H9 (cell line): ENCODE data around the gene TGIF1. TPM values are rescaled to one million over a fixed set of nuclear protein-coding genes. Genes with fewer than 3 reads are reported as not detected.
A peak's percentile ranks its signal among the peaks of the same experiment; 100 is the strongest.

Experiments
- DNase-seq: peaks from one replicate; pipeline ENCODE4 v3.0.0-alpha.2; 2017
- H2AFZ ChIP-seq: one replicate; pipeline ENCODE4 v1.6.1; 2013; ENCODE audit warnings: mild to moderate bottlenecking, low read length, control low read depth, moderate library complexity
- H2AK5ac ChIP-seq: 2 replicates; pipeline ENCODE4 v1.6.1; 2013; ENCODE audit warnings: low read length, control low read depth, mixed read lengths; ENCODE audit not compliant: insufficient read length
- H2BK120ac ChIP-seq: one replicate; pipeline ENCODE4 v1.6.1; 2013; ENCODE audit warnings: low read depth, mild to moderate bottlenecking, low read length, control low read depth, inconsistent platforms; ENCODE audit not compliant: poor library complexity, severe bottlenecking
- H2BK12ac ChIP-seq: 2 replicates; pipeline ENCODE4 v1.6.1; 2013; ENCODE audit warnings: low read length, control low read depth, mixed read lengths, low read depth; ENCODE audit not compliant: insufficient read length
- H2BK15ac ChIP-seq: 2 replicates; pipeline ENCODE4 v1.6.1; 2013; ENCODE audit warnings: low read depth, low read length, control low read depth
- H2BK20ac ChIP-seq: one replicate; pipeline ENCODE4 v1.6.1; 2013; ENCODE audit warnings: low read depth, mild to moderate bottlenecking, low read length, control low read depth, inconsistent platforms; ENCODE audit not compliant: poor library complexity, severe bottlenecking
- H2BK5ac ChIP-seq: 2 replicates; pipeline ENCODE4 v1.6.1; 2013; ENCODE audit warnings: low read length, control low read depth, mixed read lengths; ENCODE audit not compliant: insufficient read length
- H3K14ac ChIP-seq: 2 replicates; pipeline ENCODE4 v1.6.1; 2013; ENCODE audit warnings: low read length, control low read depth; ENCODE audit not compliant: insufficient read depth
- H3K18ac ChIP-seq: 2 replicates; pipeline ENCODE4 v1.6.1; 2013; ENCODE audit warnings: low read depth, mild to moderate bottlenecking, mixed read lengths, low read length, control low read depth; ENCODE audit not compliant: insufficient read length
- H3K23ac ChIP-seq: 2 replicates; pipeline ENCODE4 v1.6.1; 2013; ENCODE audit warnings: low read length, control low read depth, mixed read lengths, low read depth; ENCODE audit not compliant: insufficient read length
- H3K23me2 ChIP-seq: 2 replicates; pipeline ENCODE4 v1.6.1; 2013; ENCODE audit warnings: low read depth, mild to moderate bottlenecking, mixed read lengths, low read length, control low read depth; ENCODE audit not compliant: insufficient read length, poor library complexity, severe bottlenecking
- H3K27ac ChIP-seq: 2 replicates; pipeline ENCODE4 v1.5.1; 2013; ENCODE audit warnings: low read length, control low read depth, mixed read lengths, low read depth; ENCODE audit not compliant: insufficient read length
- H3K27me3 ChIP-seq: 2 replicates; pipeline ENCODE4 v1.6.1; 2013; ENCODE audit warnings: low read length, control low read depth, inconsistent platforms; ENCODE audit not compliant: insufficient read depth
- H3K4ac ChIP-seq: 2 replicates; pipeline ENCODE4 v1.6.1; 2013; ENCODE audit warnings: low read depth, mild to moderate bottlenecking, control low read depth, inconsistent platforms, low read length, moderate library complexity
- H3K4me1 ChIP-seq: 2 replicates; pipeline ENCODE4 v1.6.1; 2013; ENCODE audit warnings: low read length, control low read depth, inconsistent platforms; ENCODE audit not compliant: insufficient read depth
- H3K4me2 ChIP-seq: 2 replicates; pipeline ENCODE4 v1.6.1; 2013; ENCODE audit warnings: low read length, control low read depth, mixed read lengths; ENCODE audit not compliant: insufficient read length, insufficient read depth
- H3K56ac ChIP-seq: 2 replicates; pipeline ENCODE4 v1.6.1; 2013; ENCODE audit warnings: low read depth, mild to moderate bottlenecking, mixed read lengths, low read length, control low read depth; ENCODE audit not compliant: insufficient read length
- H3K79me1 ChIP-seq: 2 replicates; pipeline ENCODE4 v1.6.1; 2013; ENCODE audit warnings: low read depth, mild to moderate bottlenecking, moderate library complexity, low read length, control low read depth, inconsistent platforms; ENCODE audit not compliant: insufficient read depth, poor library complexity, severe bottlenecking
- H3K79me2 ChIP-seq: 2 replicates; pipeline ENCODE4 v1.6.1; 2013; ENCODE audit warnings: low read length, control low read depth, inconsistent platforms; ENCODE audit not compliant: insufficient read depth
- H3K9ac ChIP-seq: 2 replicates; pipeline ENCODE4 v1.6.1; 2013; ENCODE audit warnings: low read length, control low read depth, mixed read lengths; ENCODE audit not compliant: insufficient read length; ENCODE audit errors: extremely low read depth
- H3K9me3 ChIP-seq: one replicate; pipeline ENCODE4 v1.6.1; 2013; ENCODE audit warnings: low read depth, low read length, inconsistent platforms; ENCODE audit not compliant: control insufficient read depth
- H3T11ph ChIP-seq: one replicate; pipeline ENCODE4 v1.6.1; 2013; ENCODE audit warnings: mild to moderate bottlenecking, low read length, control low read depth, inconsistent platforms
- H4K20me1 ChIP-seq: one replicate; pipeline ENCODE4 v1.6.1; 2013; ENCODE audit not compliant: control insufficient read depth, insufficient read length, insufficient read depth
- H4K5ac ChIP-seq: 2 replicates; pipeline ENCODE4 v1.6.1; 2013; ENCODE audit warnings: low read depth, mild to moderate bottlenecking, mixed read lengths, low read length, control low read depth; ENCODE audit not compliant: insufficient read length
- H4K8ac ChIP-seq: replicated peaks from 2 replicates; pipeline ENCODE4 v1.6.1; 2013; ENCODE audit warnings: low read length, control low read depth, mixed read lengths, low read depth; ENCODE audit not compliant: insufficient read length
- H4K91ac ChIP-seq: 2 replicates; pipeline ENCODE4 v1.6.1; 2013; ENCODE audit warnings: low read depth, mild to moderate bottlenecking, moderate library complexity, mixed read lengths, low read length, control low read depth; ENCODE audit not compliant: insufficient read length
- H3K27ac Mint-ChIP-seq, 3 experiments: 2 replicates in 2 of 3; 3 replicates in 1 of 3; pipeline ENCODE4 v1.8.0; 2020 to 2021; ENCODE audit warnings: mixed read lengths in 3 of 3, mild to moderate bottlenecking in 1 of 3, moderate library complexity in 1 of 3
- H3K27me3 Mint-ChIP-seq: 2 replicates; pipeline ENCODE4 v1.8.0; 2021; ENCODE audit warnings: low read depth, mild to moderate bottlenecking, moderate library complexity, mixed read lengths
- H3K36me3 Mint-ChIP-seq, 3 experiments: 2 replicates in 2 of 3; 3 replicates in 1 of 3; pipeline ENCODE4 v1.8.0; 2020 to 2021; ENCODE audit warnings: low read depth in 3 of 3, mixed read lengths in 3 of 3; ENCODE audit not compliant: insufficient read depth in 1 of 3
- H3K4me1 Mint-ChIP-seq, 2 experiments: 2 replicates each; pipeline ENCODE4 v1.8.0; 2020; ENCODE audit warnings: mixed read lengths in 2 of 2
- H3K4me3 Mint-ChIP-seq, 2 experiments: 2 replicates in 1 of 2; 3 replicates in 1 of 2; pipeline ENCODE4 v1.8.0; 2020 to 2021; ENCODE audit warnings: mild to moderate bottlenecking in 2 of 2, mixed read lengths in 2 of 2, moderate library complexity in 1 of 2
- H3K9me3 Mint-ChIP-seq, 2 experiments: 2 replicates in 1 of 2; 3 replicates in 1 of 2; pipeline ENCODE4 v1.8.0; 2020; ENCODE audit warnings: mild to moderate bottlenecking in 2 of 2, mixed read lengths in 2 of 2, moderate library complexity in 1 of 2
- CTCF ChIP-seq: fragments of 200-600 bp; sonication (generic); conservative IDR thresholded peaks from 3 replicates; pipeline ENCODE4 v1.8.0; 2021; ENCODE audit warnings: antibody characterized with exemption, mild to moderate bottlenecking
- WGBS: extraction: QIAGEN DNeasy Blood & Tissue Kit; methylation state at CpG from one replicate; pipeline ENCODE4 v1.1.7; 2013; ENCODE audit warnings: missing lambda C conversion rate, low lambda C conversion rate, mixed read lengths; ENCODE audit not compliant: insufficient read length; ENCODE audit errors: extremely low coverage; 5-methylcytosine and 5-hydroxymethylcytosine counted together
- total RNA-seq: library from RNA; stranded (reverse); gene quantifications from 2 replicates; pipeline ENCODE4 v1.2.1, GENCODE V29; 2021

Gene TGIF1
- total RNA-seq, 1 experiment from 2014 or later: 261 TPM

- H4K91ac ChIP-seq: no peak overlapping the region
- H3K4me1 ChIP-seq: peaks cover 11% of the 10 kb centered on the region; the same call in 1 of the 2 replicates
- no peak overlapping the region for H3K14ac ChIP-seq
- H3K4ac ChIP-seq: no peak overlapping the region
- no CpG with 5 or more reads among the region's 4 CpGs for WGBS
- peak overlapping the region in 1 of 3 experiments; percentile 95; a peak in 2 of 7 replicates for H3K27ac Mint-ChIP-seq
- no peak overlapping the region for H3K18ac ChIP-seq
- H3K27me3 ChIP-seq: no peaks in the 10 kb centered on the region
- no peak overlapping the region for H4K8ac ChIP-seq
- peaks cover 54 to 62% of the 10 kb centered on the region in 2 experiments for H3K4me1 Mint-ChIP-seq
- H2BK12ac ChIP-seq: no peak overlapping the region
- no peak overlapping the region for H3K23ac ChIP-seq
- no peak overlapping the region for H2BK15ac ChIP-seq
- H3K4me3 Mint-ChIP-seq: no peak overlapping the region
- no peak overlapping the region for H2BK120ac ChIP-seq
- no peak overlapping the region for H3K4me2 ChIP-seq
- no peak overlapping the region for H2AK5ac ChIP-seq
- no peaks in the 10 kb centered on the region for H4K20me1 ChIP-seq
- H3K79me1 ChIP-seq: peaks cover 4% of the 10 kb centered on the region
- no peaks in the 10 kb centered on the region for H3K9me3 ChIP-seq
- TF ChIP-seq CTCF: no peak
- no peak overlapping the region for H2AFZ ChIP-seq
- H3T11ph ChIP-seq: no peak overlapping the region
- H2BK20ac ChIP-seq: no peak overlapping the region
- H3K36me3 Mint-ChIP-seq: peaks cover 40 to 66% (median 49%) of the 10 kb centered on the region in 3 experiments
- no peaks in the 10 kb centered on the region for H3K27me3 Mint-ChIP-seq
- no peak overlapping the region for H3K56ac ChIP-seq
- no peak overlapping the region for H4K5ac ChIP-seq
- H3K79me2 ChIP-seq: peaks cover 3% of the 10 kb centered on the region; the same call in 1 of the 2 replicates
- H3K9me3 Mint-ChIP-seq: no peaks in the 10 kb centered on the region
- H3K23me2 ChIP-seq: no peaks in the 10 kb centered on the region
- H2BK5ac ChIP-seq: no peak overlapping the region
- no peak for DNase-seq
- H3K27ac ChIP-seq: no peak overlapping the region
- no peak overlapping the region for H3K9ac ChIP-seq
Observed at GRCh38 chr18:3460823-3461398, 10.9 kb downstream of the TGIF1 start.
